PFSK-1 (cell line): ENCODE measurements around the gene OR2B6.

Source experiments
- FOXP2 ChIP-seq: optimal IDR thresholded peaks from 2 replicates; pipeline ENCODE3; 2011; ENCODE audit warnings: borderline replicate concordance, control low read depth, inconsistent platforms; ENCODE audit not compliant: insufficient read depth; ENCODE audit errors: extremely low read length, extremely low read depth
- POLR2AphosphoS5 ChIP-seq: IDR thresholded peaks from 2 replicates; pipeline ENCODE4 v1.6.1; 2012; ENCODE audit warnings: low read depth, mild to moderate bottlenecking, control low read depth, low read length, moderate library complexity
- REST ChIP-seq, 2 experiments: IDR thresholded peaks; 2 replicates each; pipeline versions ENCODE4 v1.6.1 to v1.8.0; 2011 to 2012; ENCODE audit warnings: low read depth in 2 of 2, low read length in 2 of 2, control low read depth in 1 of 2, inconsistent platforms in 1 of 2, mild to moderate bottlenecking in 1 of 2, moderate library complexity in 1 of 2; ENCODE audit not compliant: insufficient read depth in 1 of 2
- SIN3A ChIP-seq: IDR thresholded peaks from 2 replicates; pipeline ENCODE4 v1.6.1; 2012; ENCODE audit warnings: mild to moderate bottlenecking, low read length, moderate library complexity, borderline replicate concordance; ENCODE audit not compliant: insufficient read depth
- TAF1 ChIP-seq: IDR thresholded peaks from 2 replicates; pipeline ENCODE4 v1.6.1; 2012; ENCODE audit warnings: low read length, control low read depth, borderline replicate concordance; ENCODE audit not compliant: insufficient read depth

OR2B6 gene

GRCh38 chr6:27966044-27966443 lies 9.0 kb downstream of the OR2B6 start:
- no peak for TF ChIP-seq SIN3A
- TF ChIP-seq REST (IDR thresholded peaks at IDR 0.05; ENCODE audit: insufficient read depth in 1 of 2, low read depth in 2 of 2, low read length in 2 of 2), result no peak
- no peak for TF ChIP-seq FOXP2
- TF ChIP-seq TAF1, result no peak
- TF ChIP-seq POLR2AphosphoS5, result no peak

GRCh38 chr6:27966816-27967426 lies 9.9 kb downstream of the OR2B6 start:
- TF ChIP-seq FOXP2 (no peak), REST (IDR thresholded peaks at IDR 0.05; ENCODE audit: insufficient read depth in 1 of 2, low read depth in 2 of 2, low read length in 2 of 2) (no peak), TAF1 (no peak), SIN3A (no peak), POLR2AphosphoS5 (no peak)

GRCh38 chr6:27970444-27970843 lies 13.4 kb downstream of the OR2B6 start:
- TF ChIP-seq FOXP2 (no peak), POLR2AphosphoS5 (no peak), TAF1 (no peak), REST (IDR thresholded peaks at IDR 0.05; ENCODE audit: insufficient read depth in 1 of 2, low read depth in 2 of 2, low read length in 2 of 2) (no peak)

GRCh38 chr6:27972750-27973149 lies 15.7 kb downstream of the OR2B6 start:
- no peak for TF ChIP-seq REST (IDR thresholded peaks at IDR 0.05; ENCODE audit: insufficient read depth in 1 of 2, low read depth in 2 of 2, low read length in 2 of 2)

- no peak for TF ChIP-seq SIN3A
- no peak for TF ChIP-seq REST (IDR thresholded peaks at IDR 0.05; ENCODE audit: insufficient read depth in 1 of 2, low read depth in 2 of 2, low read length in 2 of 2)
- no peak for TF ChIP-seq POLR2AphosphoS5
- no peak for TF ChIP-seq TAF1
- no peak for TF ChIP-seq FOXP2
Measured at GRCh38 chr6:27977387-27977786, 20.3 kb downstream of the OR2B6 start.
